ENCODE data around the gene SLC46A3. TPM values are rescaled to one million over a fixed set of nuclear protein-coding genes. Genes with fewer than 3 reads are reported as not detected.

The SLC46A3 gene, protein sequence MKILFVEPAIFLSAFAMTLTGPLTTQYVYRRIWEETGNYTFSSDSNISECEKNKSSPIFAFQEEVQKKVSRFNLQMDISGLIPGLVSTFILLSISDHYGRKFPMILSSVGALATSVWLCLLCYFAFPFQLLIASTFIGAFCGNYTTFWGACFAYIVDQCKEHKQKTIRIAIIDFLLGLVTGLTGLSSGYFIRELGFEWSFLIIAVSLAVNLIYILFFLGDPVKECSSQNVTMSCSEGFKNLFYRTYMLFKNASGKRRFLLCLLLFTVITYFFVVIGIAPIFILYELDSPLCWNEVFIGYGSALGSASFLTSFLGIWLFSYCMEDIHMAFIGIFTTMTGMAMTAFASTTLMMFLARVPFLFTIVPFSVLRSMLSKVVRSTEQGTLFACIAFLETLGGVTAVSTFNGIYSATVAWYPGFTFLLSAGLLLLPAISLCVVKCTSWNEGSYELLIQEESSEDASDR
- total RNA-seq: 8.5 and 9.0 TPM in 2 replicates

DNA sequence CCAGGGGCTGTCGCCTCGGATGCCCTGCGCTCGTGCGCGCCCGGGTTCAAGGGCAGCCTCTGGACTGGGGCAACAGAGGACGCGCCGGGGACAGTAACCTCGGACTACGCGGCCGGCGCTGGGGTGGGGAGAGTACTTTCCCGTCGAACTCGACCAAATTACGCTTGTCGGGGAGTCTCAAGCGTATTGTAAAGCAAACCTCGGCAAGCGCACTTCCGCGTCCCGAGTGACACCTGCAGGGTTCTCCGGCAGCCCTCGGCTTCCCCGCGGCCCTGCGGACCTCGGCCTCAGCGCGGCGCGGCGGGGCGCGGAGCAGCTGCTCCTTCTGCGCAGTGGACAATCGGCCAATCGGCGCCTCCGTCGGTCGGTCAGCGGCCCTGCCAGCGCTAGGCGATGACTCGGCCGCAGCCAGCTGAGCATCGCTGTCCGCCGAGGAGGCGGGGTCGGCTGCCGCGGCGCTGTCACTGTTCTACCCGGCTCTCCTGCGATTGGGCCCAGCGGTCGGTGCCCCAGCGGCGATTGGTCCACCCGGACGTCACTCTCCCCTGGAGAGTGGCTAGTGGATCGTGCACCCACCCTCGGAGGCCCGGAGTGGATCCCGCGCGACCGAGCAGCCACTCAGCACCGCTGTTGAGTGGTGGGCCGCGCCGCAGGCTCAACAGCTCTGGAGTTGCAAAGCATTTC is at the start of gene SLC46A3:
Gene SLC46A3 (minus strand): TSS at position 428 of the 684 bp plus-strand sequence. CDS start 972 bp downstream, outside the sequence.

DNA sequence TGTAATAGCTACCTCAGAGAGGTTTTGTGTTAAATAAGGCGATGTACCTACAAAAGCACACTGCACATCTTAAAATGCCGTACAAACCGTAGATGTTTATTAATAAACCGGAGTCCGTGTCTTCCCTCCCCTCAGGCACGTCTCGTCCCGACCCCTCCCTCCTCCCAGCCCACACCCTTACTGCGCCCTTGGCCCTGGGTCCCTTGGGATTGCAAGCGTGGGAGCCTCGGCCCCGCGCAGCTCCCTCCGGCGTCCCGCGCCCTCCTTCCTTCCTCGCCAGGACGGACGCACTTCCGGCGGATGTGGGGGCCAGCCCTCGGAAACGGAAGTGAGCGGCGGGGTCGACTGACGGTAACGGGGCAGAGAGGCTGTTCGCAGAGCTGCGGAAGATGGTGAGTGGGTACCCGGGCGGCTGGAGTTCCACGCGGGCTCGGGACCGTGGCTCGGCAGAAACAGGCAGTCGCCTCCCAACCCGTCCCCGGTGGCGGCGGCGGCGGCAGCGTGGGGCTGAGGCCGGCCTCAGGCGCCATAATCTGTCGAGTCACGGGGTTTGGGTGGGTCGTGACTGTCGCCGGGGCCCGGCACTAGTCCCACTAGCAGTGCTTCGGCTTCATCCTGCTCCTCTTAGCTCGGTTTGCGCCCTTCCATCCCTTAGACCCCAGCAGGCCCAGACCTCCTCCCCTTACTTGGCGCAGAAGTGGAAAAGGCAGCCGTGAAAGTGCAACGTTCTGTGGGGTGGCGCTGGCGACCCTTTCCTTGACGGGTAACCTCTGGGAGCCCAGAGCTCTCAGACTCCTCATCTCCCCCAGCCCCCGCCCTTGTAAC is 59.8 kb downstream of the SLC46A3 start, which contains the start of gene POMP:
Gene POMP (plus strand): TSS at position 335 of the 825 bp plus-strand sequence. CDS start 55 bp downstream, at position 390.

Small RNAs within 50 kb of the gene (small RNA-seq; reads per million reads assigned to genes)
- gene RNU6-53P (ENCODE audit: low replicate concordance): not detected

Other genes with a start within 250 kb of the SLC46A3 start
- 94.3 and 201 TPM in 2 replicates for gene FLT1, start 223.8 kb downstream of the SLC46A3 start, total RNA-seq
- 92.4 and 106 TPM in 2 replicates for gene POMP, start 59.8 kb downstream of the SLC46A3 start, total RNA-seq
- gene MTUS2, start 101.4 kb upstream of the SLC46A3 start, total RNA-seq: under 0.01 and 0.57 TPM in 2 replicates

Measured in placental pericyte (primary cell).